Activated T-cell treated with anti-CD3 and anti-CD28 coated beads for 24 hours (primary cell): ENCODE data around the gene BMPR2.

Experiments used
- DNase-seq: peaks from one replicate; pipeline ENCODE4 v3.0.0-alpha.2; 2020; ENCODE audit warnings: low read depth

The BMPR2 gene

GRCh38 chr2:202604699-202605098, 228.6 kb downstream of the BMPR2 start:
- no peak for DNase-seq

- DNase-seq = no peak
These were observed 229.0 kb downstream of the BMPR2 start for GRCh38 chr2:202605174-202605573.

- DNase-seq = no peak
These were observed 232.2 kb downstream of the BMPR2 start for GRCh38 chr2:202608142-202608852.

GRCh38 chr2:202609381-202610145, 233.4 kb downstream of the BMPR2 start:
- no peak for DNase-seq

GRCh38 chr2:202610380-202610779, 234.3 kb downstream of the BMPR2 start:
- DNase-seq = no peak

GRCh38 chr2:202612145-202612544, 236.0 kb downstream of the BMPR2 start:
- DNase-seq = no peak

- no peak for DNase-seq
These were observed 237.4 kb downstream of the BMPR2 start for GRCh38 chr2:202613479-202613878.
